HepG2 (cell line): Measurements from ENCODE around the gene NFE2L2. TPM values are rescaled to one million over a fixed set of nuclear protein-coding genes. Genes with fewer than 3 reads are reported as not detected.

Source experiments
- ATF5 ChIP-seq: sonication (generic); formaldehyde crosslinking; IDR thresholded peaks from 2 replicates; pipeline ENCODE4 v1.4.0; 2020; ENCODE audit warnings: mild to moderate bottlenecking, low read depth, missing genetic modification reagents
- DNMT1 ChIP-seq: sonication (generic); formaldehyde crosslinking; IDR thresholded peaks from 2 replicates; pipeline ENCODE4 v1.5.1; 2020; ENCODE audit warnings: mild to moderate bottlenecking, missing genetic modification reagents
- JUN ChIP-seq: sonication (generic); formaldehyde crosslinking; IDR thresholded peaks from 2 replicates; pipeline ENCODE4 v1.4.0; 2020; ENCODE audit warnings: mild to moderate bottlenecking, missing genetic modification reagents
- MAX ChIP-seq: IDR thresholded peaks from 2 replicates; pipeline ENCODE4 v1.6.1; 2012; ENCODE audit warnings: inconsistent platforms
- MBD4 ChIP-seq: IDR thresholded peaks from 2 replicates; pipeline ENCODE4 v1.6.1; 2012; ENCODE audit warnings: low read length, inconsistent platforms, borderline replicate concordance
- MIER3 ChIP-seq: IDR thresholded peaks from 2 replicates; pipeline ENCODE4 v1.6.1; 2016; ENCODE audit warnings: missing compliant biosample characterization, borderline replicate concordance
- RAD21 ChIP-seq: fragments of 450-650 bp; formaldehyde crosslinking; IDR thresholded peaks from 2 replicates; pipeline ENCODE4 v1.5.0; 2020; ENCODE audit warnings: mild to moderate bottlenecking
- SIX1 ChIP-seq: sonication (generic); formaldehyde crosslinking; IDR thresholded peaks from 2 replicates; pipeline ENCODE4 v1.4.0; 2020; ENCODE audit warnings: missing genetic modification reagents, borderline replicate concordance
- SKIL ChIP-seq: sonication (generic); formaldehyde crosslinking; IDR thresholded peaks from 2 replicates; pipeline ENCODE4 v1.8.0; 2022; ENCODE audit warnings: missing genetic modification reagents, mild to moderate bottlenecking, moderate library complexity, borderline replicate concordance
- STAG1 ChIP-seq: sonication (generic); formaldehyde crosslinking; IDR thresholded peaks from 2 replicates; pipeline ENCODE4 v1.4.0; 2020; ENCODE audit warnings: missing genetic modification reagents
- XRCC5 ChIP-seq: fragments of 200-400 bp; formaldehyde crosslinking; optimal IDR thresholded peaks from 2 replicates; pipeline ENCODE3; 2017; ENCODE audit warnings: mild to moderate bottlenecking, low read length
- ZC3H4 ChIP-seq: sonication (generic); formaldehyde crosslinking; IDR thresholded peaks from 2 replicates; pipeline ENCODE4 v1.4.0; 2020; ENCODE audit warnings: missing genetic modification reagents, borderline replicate concordance
- ZNF557 ChIP-seq: sonication (generic); formaldehyde crosslinking; IDR thresholded peaks from 2 replicates; pipeline ENCODE4 v1.4.0; 2020; ENCODE audit warnings: missing genetic modification reagents
- ZNF713 ChIP-seq: sonication (generic); formaldehyde crosslinking; IDR thresholded peaks from 2 replicates; pipeline ENCODE4 v1.4.0; 2020; ENCODE audit warnings: mild to moderate bottlenecking, missing genetic modification reagents
- ZNF816 ChIP-seq: sonication (generic); formaldehyde crosslinking; IDR thresholded peaks from 2 replicates; pipeline ENCODE4 v1.8.0; 2022; ENCODE audit warnings: missing genetic modification reagents, mild to moderate bottlenecking, borderline replicate concordance
- ZNF891 ChIP-seq: sonication (generic); formaldehyde crosslinking; IDR thresholded peaks from 2 replicates; pipeline ENCODE4 v1.5.0; 2020; ENCODE audit warnings: mild to moderate bottlenecking, missing genetic modification reagents
- polyA plus RNA-seq, 8 experiments: library from polyadenylated mRNA; depleted of rRNA in 3 of 8; stranded (reverse) in 7 of 8; unstranded in 1 of 8; fragments of >200 nt; fragmentation: Illumina TruSeq in 4 of 8; extraction: Trizol in 4 of 8; gene quantifications; 2 replicates each; pipeline versions ENCODE4 v1.2.1 to v1.2.3, GENCODE V29; 2011 to 2016; ENCODE audit warnings: low read depth in 4 of 8, missing spikeins in 1 of 8, mixed read lengths in 1 of 8; ENCODE audit not compliant: insufficient read depth in 1 of 8
- total RNA-seq, 5 experiments: library from RNA; depleted of rRNA; stranded (reverse); fragments of >200 nt; fragmentation: Illumina TruSeq; extraction: Trizol; gene quantifications; 2 replicates each; pipeline ENCODE4 v1.2.3, GENCODE V29; 2016; ENCODE audit warnings: low read depth in 1 of 5
- TF ChIP-seq, protein P1 (sequence below): sonication (generic); formaldehyde crosslinking; IDR thresholded peaks from 2 replicates; pipeline ENCODE4 v1.5.0; 2020; ENCODE audit warnings: mild to moderate bottlenecking, missing genetic modification reagents
- TF ChIP-seq, protein P2 (sequence below): sonication (generic); formaldehyde crosslinking; IDR thresholded peaks from 2 replicates; pipeline ENCODE4 v1.9.0; 2022; ENCODE audit warnings: missing genetic modification reagents, mild to moderate bottlenecking, borderline replicate concordance
- TF ChIP-seq, protein P3 (sequence below): sonication (generic); formaldehyde crosslinking; IDR thresholded peaks from 2 replicates; pipeline ENCODE4 v1.4.0; 2020; ENCODE audit warnings: low read depth, mild to moderate bottlenecking, missing genetic modification reagents

Gene NFE2L2
- total and polyA plus RNA-seq, 2 of the 13 experiments (the other 11 are each of a cell fraction or from before 2014, with no cell fraction given), result 84.6 to 215 TPM

GRCh38 chr2:177187631-177188312, 76.8 kb downstream of the NFE2L2 start (continued):
- TF ChIP-seq, protein P1, sequence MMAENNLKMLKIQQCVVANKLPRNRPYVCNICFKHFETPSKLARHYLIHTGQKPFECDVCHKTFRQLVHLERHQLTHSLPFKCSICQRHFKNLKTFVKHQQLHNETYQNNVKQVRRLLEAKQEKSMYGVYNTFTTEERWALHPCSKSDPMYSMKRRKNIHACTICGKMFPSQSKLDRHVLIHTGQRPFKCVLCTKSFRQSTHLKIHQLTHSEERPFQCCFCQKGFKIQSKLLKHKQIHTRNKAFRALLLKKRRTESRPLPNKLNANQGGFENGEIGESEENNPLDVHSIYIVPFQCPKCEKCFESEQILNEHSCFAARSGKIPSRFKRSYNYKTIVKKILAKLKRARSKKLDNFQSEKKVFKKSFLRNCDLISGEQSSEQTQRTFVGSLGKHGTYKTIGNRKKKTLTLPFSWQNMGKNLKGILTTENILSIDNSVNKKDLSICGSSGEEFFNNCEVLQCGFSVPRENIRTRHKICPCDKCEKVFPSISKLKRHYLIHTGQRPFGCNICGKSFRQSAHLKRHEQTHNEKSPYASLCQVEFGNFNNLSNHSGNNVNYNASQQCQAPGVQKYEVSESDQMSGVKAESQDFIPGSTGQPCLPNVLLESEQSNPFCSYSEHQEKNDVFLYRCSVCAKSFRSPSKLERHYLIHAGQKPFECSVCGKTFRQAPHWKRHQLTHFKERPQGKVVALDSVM, result peak; percentile 63; the same call in 1 of the 2 replicates
- TF ChIP-seq, protein P2, sequence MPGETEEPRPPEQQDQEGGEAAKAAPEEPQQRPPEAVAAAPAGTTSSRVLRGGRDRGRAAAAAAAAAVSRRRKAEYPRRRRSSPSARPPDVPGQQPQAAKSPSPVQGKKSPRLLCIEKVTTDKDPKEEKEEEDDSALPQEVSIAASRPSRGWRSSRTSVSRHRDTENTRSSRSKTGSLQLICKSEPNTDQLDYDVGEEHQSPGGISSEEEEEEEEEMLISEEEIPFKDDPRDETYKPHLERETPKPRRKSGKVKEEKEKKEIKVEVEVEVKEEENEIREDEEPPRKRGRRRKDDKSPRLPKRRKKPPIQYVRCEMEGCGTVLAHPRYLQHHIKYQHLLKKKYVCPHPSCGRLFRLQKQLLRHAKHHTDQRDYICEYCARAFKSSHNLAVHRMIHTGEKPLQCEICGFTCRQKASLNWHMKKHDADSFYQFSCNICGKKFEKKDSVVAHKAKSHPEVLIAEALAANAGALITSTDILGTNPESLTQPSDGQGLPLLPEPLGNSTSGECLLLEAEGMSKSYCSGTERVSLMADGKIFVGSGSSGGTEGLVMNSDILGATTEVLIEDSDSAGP (CRISPR knock-in tag), result peak; percentile 75
- TF ChIP-seq ZNF816 (CRISPR knock-in tag) (peak; percentile 26; the same call in 1 of the 2 replicates), MAX (peak; percentile 94), MIER3 (CRISPR knock-in tag) (peak; percentile 97; the same call in 1 of the 2 replicates), ATF5 (CRISPR knock-in tag) (0 out of 2 replicates have a peak, but pooled peaks have one; percentile 84), SIX1 (CRISPR knock-in tag) (peak; percentile 98), ZNF713 (no peak), RAD21 (peak; percentile 6; the same call in 1 of the 2 replicates), DNMT1 (CRISPR knock-in tag) (no peak), XRCC5 (peak; percentile 92), SKIL (CRISPR knock-in tag) (0 out of 2 replicates have a peak, but pooled peaks have one; percentile 43), ZC3H4 (CRISPR knock-in tag) (peak; percentile 88; the same call in 1 of the 2 replicates), ZNF891 (CRISPR knock-in tag) (peak; percentile 66; the same call in 1 of the 2 replicates), STAG1 (peak; percentile 22; the same call in 1 of the 2 replicates), MBD4 (peak; percentile 54; the same call in 1 of the 2 replicates), ZNF557 (CRISPR knock-in tag) (peak; percentile 53; the same call in 1 of the 2 replicates), JUN (CRISPR knock-in tag) (peak; percentile 87)
- TF ChIP-seq, protein P3, sequence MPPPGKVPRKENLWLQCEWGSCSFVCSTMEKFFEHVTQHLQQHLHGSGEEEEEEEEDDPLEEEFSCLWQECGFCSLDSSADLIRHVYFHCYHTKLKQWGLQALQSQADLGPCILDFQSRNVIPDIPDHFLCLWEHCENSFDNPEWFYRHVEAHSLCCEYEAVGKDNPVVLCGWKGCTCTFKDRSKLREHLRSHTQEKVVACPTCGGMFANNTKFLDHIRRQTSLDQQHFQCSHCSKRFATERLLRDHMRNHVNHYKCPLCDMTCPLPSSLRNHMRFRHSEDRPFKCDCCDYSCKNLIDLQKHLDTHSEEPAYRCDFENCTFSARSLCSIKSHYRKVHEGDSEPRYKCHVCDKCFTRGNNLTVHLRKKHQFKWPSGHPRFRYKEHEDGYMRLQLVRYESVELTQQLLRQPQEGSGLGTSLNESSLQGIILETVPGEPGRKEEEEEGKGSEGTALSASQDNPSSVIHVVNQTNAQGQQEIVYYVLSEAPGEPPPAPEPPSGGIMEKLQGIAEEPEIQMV (CRISPR knock-in tag), result peak; percentile 81; the same call in 1 of the 2 replicates
